ENCODE results near the gene KCNAB1.
"Not testable (repeated sequence)": the region's sequence is repeated elsewhere in the genome, so short reads cannot be mapped to it uniquely, and the experiment has no call there.

The KCNAB1 gene

DNA sequence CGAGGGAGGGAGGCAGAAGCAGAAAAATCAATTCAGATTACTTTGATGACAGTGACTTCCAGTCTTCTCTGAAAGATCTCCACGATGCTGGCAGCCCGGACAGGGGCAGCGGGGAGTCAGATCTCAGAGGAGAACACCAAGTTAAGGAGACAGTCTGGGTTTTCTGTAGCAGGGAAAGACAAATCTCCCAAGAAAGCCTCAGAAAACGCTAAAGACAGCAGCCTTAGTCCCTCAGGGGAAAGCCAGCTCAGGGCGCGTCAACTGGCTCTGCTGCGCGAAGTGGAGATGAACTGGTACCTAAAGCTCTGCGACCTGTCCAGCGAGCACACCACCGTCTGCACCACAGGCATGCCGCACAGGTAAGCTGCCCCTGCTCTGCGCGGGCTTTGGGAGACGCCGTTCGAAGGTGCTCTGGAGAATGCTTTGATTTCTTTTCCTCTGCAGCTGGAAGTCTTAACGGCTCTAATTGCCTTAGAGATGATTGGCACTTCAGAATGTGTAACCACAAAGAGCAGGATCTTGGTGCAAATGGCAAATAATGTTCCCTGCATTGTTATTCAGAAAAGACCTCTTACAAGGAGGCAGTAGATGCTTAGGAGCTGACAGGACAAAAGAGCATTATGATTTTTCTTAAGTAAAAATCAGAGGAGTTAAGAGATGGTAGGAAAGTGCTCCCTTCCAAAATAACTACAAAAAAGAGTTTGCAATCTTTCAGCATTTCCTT lies at the start of gene KCNAB1:
Gene KCNAB1 (plus strand): TSS at position 51 of the 724 bp plus-strand sequence.
- DNase-seq: no peak

DNA sequence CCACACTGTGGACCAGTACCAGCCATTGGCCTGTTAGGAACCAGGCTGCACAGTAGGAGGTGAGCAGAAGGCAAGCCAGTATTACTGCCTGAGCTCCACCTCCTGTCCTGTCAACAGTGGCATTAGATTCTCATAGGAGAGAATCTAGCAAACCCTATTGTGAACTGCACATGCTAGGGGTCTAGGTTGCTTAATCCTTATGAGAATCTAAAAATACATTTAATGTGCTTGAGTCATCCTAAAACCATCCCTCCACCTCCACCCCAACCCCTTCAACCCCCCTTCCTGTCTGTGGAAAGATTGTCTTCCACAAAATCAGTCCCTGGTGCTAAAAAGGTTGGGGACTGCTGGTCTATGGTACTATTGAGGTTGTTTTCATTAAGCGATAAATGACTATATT lies 49.3 kb upstream of the KCNAB1 start:
- DNase-seq: peak; percentile 18

DNA sequence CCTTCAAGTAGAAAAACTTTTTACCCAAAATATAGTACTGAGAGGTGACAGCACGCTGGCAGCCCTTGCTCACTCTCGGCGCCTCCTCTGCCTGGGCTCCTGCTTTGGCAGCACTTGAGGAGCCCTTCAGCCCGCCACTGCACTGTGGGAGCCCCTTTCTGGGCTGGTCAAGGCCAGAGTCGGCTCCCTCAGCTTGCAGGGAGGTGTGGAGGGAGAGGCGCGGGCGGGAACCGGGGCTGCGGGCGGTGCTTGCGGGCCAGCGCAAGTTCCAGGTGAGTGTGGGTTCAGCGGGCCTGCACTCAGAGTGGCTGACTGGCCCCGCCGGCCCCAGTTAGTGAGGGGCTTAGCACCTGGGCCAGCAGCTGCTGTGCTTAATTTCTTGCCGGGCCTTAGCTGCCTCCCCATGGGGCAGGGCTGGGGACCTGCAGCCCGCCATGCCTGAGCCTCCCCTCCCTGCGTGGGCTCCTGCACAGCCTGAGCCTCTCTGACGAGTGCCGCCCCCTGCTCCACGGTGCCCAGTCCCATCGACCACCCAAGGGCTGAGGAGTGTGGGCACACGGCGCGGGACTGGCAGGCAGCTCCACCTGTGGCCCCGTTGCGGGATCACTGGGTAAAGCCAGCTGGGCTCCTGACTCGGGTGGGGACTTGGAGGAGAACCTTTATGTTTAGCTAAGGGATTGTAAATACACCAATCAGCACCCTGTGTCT lies 47.3 kb upstream of the KCNAB1 start:
- DNase-seq: not testable (repeated sequence)

DNA sequence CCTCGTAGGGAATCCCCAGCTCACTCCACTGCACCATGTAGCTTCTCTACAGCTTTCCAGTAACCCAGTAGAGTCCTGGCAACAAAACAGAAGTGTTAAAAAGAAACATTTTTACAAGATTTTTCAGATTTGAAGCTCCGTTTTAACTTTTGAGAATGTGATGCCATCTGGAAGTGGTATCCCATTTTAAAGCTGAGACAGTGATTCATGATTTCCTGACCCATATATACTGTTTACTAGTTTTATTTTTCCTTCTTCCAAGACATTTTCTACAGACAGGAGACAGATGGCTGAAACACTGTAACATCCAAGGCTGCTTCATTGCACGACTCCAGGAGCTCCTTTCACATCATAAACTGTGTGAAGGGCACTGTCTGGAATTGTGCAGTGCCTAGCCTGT lies 30.3 kb upstream of the KCNAB1 start:
- DNase-seq: no peak

DNA sequence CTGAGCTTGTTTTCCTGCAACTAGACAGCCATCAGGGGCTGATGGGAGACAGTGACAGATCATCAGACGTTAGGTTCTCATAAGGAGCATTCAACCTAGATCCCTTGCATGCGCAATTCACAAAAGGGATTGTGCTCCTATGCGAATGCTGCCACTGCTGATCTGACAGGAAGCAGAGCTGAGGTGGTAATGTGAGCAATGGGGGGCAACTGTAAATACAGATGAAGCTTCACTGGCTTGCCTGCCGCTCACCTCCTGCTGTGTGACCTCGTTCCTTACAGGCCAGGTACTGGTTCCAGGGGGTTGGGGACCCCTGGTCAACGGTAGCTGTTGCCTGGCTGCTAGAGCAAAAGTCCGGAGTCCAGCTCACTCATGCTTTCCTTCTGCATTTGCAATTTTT lies 26.4 kb upstream of the KCNAB1 start:
- no peak for DNase-seq

DNA sequence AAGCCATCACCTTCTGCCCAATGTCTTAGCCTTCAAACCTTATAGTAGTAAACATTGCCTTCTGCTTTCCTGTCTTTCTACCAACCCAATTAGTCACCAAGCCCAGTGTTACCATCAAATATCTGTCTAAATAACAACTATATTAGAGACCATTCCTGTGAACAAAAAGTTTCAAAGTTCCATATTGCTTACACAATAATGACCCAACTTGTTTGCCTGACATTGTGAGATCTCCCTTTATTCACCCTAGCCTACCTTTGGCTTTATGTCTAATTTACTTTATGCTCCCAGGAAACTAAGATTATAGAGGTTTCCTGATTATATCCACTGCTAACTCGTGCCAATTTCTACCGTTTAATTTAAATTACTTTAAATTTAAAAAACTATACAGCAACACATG lies 26.0 kb upstream of the KCNAB1 start:
- no peak for DNase-seq

DNA sequence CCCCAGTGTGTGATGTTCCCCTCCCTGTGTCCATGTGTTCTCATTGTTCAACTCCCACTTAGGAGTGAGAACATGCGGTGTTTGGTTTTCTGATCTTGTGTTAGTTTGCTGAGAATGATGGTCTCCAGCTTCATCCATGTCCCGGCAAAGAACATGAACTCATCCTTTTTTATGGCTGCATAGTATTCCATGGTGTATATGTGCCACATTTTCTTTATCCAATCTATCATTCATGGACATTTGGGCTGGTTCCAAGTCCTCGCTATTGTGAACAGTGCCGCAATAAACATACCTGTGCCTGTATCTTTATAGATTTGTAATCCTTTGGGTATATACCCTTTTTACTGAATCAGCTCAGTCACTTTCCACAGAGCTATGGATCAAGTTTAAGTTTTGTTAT lies 24.7 kb upstream of the KCNAB1 start:
- DNase-seq: not testable (repeated sequence)

DNA sequence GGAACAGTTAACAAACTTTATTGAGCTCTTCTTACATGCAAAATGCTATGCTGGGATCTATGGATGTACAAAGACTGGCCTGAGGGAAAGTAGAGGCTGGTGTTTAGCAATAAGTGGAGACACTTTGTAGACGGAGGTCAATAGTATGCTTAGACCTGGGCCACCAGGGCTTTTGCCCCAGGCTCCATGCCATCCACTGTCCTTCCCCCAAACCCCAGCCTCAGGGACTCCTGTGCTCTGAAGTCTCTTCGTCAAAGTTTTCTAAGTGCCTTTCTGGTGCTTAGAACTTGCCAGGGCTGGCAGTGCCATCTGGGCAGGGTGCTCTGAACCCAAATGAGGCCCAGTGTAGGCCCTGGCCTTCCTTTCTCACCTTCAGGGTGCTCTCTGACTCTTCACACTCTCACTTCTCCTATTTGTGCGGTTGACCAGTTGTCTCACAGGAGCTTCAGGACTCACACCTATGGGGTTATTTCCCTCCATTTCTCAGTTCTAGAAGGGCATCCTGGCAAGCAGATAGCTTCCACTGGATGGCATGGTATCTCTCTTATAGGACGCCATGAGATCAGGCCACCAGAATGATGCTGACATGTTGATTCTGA lies 21.8 kb upstream of the KCNAB1 start:
- no peak for DNase-seq

DNA sequence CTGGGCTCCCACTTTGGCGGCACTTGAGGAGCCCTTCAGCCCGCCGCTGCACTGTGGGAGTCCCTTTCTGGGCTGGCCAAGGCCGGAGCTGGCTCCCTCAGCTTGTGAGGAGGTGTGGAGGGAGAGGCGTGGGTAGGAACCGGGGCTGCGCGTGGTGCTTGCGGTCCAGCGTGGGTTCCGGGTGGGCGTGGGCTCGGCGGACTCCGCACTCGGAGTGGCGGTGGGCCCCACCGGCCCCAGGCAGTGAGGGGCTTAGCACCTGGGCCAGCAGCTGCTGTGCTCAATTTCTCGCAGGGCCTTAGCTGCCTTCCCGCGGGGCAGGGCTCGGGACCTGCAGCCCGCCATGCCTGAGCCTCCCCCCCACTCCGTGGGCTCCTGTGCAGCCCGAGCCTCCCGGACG lies 21.0 kb upstream of the KCNAB1 start:
- not testable (repeated sequence) for DNase-seq

DNA sequence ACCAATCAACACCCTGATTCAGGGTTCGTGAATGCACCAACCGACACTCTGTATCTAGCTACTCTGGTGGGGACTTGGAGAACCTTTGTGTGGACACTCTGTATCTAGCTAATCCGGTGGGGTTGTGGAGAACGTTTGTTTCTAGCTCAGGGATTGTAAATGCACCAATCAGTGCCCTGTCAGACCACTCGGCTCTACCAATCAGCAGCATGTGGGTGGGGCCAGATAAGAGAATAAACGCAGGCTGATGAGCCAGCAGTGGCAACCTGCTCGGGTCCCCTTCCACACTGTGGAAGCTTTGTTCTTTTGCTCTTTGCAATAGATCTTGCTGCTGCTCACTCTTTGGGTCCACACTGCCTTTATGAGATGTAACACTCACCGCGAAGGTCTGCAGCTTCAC lies 20.4 kb upstream of the KCNAB1 start:
- DNase-seq: not testable (repeated sequence)

DNA sequence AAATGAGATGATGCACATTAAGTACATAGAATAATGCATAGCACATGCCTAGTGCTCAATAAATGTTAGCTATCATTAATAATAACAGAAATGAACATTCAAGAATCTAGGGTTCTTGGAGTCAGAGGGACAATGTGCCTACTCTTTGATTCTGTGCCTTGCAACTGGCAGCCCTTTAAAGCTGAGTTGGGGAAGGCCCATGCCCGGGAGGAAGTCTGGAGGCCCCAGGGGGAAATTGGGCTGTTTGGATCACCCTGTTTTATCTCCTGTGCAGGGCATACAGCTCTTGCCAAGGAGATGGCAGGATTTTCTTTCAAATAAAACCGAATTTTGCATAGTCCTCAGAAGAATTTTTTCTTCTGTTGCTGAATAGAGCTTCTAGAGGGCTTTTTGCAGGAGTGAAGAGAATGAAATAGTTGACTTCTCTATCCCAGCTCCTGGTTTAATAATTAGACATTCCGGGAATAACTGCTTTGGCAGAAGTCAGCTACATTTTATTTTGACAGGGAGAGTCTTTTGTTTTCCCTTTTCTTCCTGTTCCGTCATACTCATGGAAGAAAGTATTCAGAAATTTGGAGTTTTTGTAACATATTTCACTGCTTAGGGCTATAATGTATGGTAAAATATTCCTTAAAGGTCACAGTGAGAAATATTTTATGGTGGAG lies 18.0 kb upstream of the KCNAB1 start:
- no peak for DNase-seq

DNA sequence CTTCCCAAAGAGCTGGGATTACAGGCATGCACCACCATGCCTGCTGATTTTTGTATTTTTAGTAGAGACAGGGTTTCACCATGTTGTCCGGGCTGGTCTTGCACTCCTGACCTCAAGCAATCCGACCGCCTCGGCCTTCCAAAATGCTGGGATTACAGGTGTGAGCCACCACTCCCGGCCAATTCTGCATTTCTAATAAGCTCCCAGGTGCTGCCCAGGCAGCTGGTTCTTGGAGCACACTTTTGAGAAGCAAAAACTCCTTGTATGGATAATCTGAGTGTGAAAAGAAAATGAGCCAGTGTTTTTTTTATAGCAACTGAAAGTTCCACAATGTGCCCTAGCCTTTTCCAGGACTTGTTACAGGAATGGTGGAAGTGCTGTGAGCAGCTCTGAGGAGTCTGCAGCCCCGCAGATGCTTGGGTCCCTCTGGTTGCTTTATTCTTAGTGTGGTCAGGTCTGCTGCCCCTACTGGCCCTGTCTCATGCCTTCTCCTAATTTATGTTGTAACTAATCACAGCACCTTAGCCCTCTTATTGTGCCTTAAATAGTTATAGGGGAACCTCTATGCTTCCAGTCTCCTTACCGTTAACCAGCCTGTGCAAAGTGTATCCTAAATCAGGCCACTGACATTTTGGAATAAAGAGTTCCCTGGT lies 13.5 kb upstream of the KCNAB1 start:
- DNase-seq: peak; percentile 2

DNA sequence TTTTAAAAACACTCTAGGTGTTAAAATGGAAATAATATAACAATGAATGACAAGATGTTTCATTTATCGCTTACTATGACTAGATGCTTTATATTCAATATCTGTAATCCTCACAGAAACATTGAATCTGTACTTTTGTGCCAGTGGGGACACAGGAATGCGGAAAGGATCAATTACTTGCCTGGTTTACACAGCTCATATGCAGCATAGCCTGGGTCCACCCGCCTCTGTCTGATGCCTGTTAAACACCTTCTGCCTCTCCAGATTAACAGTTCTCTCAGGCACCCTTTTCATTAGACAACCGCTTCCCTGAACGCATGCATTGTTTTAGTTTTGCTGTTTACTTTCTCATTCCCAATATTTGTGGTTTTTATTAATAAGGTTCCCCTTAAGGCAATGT lies 12.9 kb upstream of the KCNAB1 start:
- no peak for DNase-seq

DNA sequence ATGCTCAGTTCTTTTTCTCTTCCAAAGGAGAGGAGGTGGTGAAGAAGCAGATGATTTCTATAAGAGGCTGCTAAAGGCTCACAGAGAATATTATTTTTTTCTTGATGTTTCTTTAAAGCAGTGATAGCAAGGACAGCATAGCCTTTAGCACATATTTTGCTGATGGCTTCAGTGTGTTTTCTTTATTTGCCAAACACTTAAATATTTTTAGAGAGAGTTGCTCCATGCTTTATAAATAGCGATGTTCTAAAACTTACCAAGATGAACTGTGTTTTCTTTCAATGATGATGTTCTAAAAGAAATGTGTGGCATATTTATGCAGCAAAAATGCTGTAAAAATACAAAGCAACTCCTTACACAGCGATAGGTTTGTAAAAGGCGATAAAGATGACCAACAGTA lies 11.8 kb upstream of the KCNAB1 start:
- DNase-seq: no peak

DNA sequence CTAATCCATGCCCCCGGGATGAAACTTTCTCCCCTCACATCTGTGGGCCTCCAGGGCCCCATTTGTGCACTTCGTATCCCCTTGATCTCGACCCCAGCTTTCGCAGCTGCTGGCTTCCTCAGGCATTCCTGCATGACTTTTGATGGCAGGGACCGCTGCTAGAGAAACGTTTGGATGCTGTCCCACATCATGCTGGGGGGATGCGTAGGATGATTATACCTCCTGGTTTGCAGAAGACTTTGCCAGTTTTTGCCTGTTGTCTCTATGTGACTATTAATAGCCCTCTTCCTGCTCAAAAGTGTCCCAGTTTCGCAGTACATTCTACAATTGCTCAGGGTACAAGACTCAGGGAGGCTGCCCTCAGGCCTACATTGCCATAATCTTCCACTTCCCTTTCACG lies 10.4 kb upstream of the KCNAB1 start:
- DNase-seq: no peak

DNA sequence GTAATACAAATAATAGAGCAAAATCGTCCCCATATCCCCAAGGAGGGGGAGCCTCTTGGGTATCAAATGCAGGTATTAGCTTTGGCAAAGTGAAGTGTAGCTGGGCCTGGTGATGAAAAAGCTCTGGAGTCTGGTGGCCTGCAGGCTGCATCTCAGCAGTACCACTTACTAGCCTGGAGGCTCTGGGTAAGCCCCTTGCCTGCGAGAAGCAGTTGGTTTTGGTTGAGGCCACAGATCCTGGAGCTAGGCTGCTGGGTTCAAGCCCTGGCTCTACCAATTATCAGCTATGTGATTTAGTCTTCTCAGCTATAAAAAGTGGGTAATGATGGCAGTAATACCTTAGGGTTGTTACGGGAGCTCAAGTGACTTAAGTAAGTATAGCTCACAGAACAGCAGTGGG lies 6.1 kb downstream of the KCNAB1 start:
- DNase-seq: no peak

DNA sequence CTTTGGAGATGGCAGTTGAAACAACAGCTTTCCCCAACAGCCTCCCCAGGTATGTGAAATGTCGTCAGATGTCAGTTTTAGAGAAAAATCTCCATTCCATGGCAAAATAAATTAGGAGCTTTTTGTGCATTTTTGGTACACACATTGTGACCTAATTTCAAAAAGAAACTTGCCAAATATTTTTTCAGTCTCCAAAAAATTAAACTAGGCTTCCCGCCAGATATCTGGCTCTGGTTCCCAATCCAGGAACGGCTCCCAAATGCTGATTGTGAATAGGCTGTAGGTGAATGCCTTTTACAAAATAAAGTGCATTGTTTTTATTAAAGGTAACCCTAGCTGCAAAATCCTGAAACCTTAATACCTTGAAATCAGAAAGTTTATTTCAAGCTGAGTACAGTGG lies 10.9 kb downstream of the KCNAB1 start:
- no peak for DNase-seq

DNA sequence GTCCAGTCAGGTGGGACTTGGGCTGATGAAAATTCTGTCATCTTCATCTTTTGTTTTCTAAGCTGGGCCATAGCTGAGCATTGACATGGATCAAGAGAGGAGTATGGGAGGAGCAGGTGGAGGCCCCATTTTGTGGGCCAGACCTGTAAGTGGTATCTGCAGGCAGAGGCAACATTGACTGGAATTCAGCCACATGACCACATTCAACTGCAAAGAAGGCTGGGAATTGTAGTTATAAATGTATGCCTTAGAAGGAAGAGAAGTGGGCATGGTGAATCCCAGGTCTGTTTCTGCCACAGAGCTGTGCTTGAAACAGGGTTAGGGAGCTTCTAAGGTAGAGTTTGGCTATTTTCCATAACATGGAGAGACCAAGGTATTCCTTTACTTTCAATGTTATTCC lies 11.4 kb downstream of the KCNAB1 start:
- DNase-seq: no peak

DNA sequence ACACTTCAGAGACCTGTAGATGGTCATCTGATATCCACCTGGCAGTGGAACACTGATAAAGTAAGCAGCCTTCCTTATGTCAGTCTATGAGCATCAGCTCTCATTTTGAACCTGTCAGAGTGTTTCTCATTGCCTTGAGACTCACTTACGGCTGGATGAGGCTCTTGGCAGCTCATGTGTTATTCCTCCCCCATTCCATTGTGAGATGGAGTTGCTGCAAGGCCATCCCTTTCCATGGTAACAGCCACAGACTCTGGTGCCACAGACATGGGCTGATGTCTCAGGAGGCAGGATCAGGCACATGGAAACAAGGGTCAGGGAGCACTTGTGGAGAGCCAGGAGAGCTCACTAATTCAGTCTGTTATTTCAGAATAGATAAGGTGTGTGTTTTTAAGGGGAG lies 11.9 kb downstream of the KCNAB1 start:
- DNase-seq: no peak

DNA sequence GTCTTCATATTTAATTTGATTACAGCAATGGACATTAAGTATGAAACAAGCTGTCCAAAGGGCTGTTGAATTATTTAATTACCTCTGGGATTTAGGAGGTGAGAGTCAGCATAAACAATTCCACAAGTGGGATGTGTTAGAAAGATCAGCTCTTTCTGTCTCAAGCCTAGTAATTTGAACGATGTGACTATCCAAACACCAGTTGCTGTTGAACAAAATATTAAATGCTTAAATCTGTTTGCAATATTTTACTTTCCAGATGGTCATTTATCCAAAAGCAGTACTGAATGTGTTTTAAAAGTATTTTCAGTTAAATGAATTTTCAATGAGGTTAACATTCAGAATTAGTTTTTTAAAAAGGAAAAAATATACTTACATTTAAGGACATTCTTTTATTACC lies 12.7 kb downstream of the KCNAB1 start:
- DNase-seq: no peak

DNA sequence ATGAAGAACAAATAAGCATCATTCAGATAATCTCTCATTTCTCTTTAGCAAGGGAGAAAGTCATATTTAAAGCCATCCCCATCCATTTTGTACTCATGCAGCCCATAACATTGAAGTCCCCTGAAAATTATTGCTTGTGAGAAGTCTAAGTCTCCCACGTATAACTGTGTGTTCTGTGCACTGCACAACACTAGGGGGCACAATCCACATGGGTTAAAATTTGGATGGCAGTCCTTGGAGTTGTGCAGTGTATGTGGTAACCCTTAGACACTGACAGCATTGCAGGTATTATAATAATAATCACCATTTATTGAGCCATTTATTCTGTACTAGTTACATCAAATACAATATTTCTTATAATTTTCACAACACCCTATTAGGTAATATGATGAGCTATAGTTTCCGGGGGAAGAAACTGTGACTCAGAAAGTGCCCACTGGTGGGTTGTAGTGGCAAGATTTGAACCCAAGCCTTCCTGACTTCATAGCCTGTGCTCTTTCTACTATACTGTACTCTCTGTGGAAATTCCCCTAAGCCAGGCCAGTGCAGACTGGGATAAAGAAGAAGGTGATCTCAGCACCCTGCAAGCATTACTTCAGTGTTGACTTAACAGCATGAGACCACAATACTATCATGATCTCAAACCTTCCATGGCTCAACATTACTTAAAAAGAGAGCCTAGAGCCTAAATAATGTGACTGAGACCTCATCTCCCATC lies 15.7 kb downstream of the KCNAB1 start:
- no peak for DNase-seq

DNA sequence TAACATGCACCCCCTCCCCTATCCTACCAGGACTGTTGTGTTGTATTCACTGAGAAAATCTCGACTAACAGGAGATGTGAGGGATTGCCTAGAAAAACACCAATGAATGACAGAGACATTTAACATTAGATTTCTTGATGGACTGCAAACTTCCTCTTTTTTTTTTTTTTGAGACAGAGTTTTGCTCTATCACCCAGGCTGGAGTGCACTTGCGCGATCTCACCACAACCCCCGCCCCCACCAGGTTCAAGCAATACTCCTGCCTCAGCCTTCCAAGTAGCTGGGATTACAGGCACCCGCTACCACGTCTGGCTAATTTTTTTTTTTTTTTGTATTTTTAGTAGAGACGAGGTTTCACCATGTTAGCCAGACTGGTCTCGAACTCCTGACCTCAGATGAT lies 17.0 kb downstream of the KCNAB1 start:
- not testable (repeated sequence) for DNase-seq

Data from HCEC 1CT (cell line).